ENCODE results near the gene SCN7A. TPM values are rescaled to one million over a fixed set of nuclear protein-coding genes. Genes with fewer than 3 reads are reported as not detected.

The SCN7A gene
- total RNA-seq, 4 donors from 2014 or later, result 66.9 to 129 (median 90.1) TPM

DNA sequence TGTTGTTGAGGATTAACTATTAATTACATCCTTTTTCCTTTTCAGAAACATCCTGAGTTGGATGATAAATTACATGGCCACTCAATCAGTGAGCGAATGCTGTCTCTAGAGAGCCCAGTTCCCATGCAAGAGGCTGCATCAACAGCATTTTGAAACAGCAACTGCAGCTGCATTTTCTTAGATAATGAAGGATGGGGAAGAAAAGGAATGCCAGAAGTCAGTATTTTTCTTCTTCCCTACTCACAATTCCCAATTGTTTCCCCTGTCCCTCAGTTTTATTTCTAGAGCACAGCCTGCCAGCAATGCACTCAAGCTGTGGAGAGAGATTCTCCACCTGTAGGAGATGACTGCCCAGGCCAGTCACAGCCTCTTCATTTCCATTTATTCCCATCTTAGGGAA, 6.9 kb downstream of the SCN7A start:
- Histone ChIP-seq H3K9me3 (no peaks in the 10 kb centered on the region), H3K27ac (replicated peaks in 1 of 4) (peak overlapping the region in 3 of 4 donors; percentile 43 to 73 (median 50)), H3K27me3 (no peaks in the 10 kb centered on the region), H3K36me3 (no peaks in the 10 kb centered on the region), H3K4me1 (peaks cover 0 to 10% (median 2%) of the 10 kb centered on the region in 4 donors), H3K4me3 (no peak overlapping the region)
- DNase-seq (ENCODE audit: extremely low spot score), result no peak
- WGBS, result 63% methylated on average over 1 of the region's 1 CpG
- intact Hi-C loops (cut with DNase I), result no loop called here
- no peak for TF ChIP-seq EP300 (IDR thresholded peaks at IDR 0.05)
- TF ChIP-seq, protein P1, sequence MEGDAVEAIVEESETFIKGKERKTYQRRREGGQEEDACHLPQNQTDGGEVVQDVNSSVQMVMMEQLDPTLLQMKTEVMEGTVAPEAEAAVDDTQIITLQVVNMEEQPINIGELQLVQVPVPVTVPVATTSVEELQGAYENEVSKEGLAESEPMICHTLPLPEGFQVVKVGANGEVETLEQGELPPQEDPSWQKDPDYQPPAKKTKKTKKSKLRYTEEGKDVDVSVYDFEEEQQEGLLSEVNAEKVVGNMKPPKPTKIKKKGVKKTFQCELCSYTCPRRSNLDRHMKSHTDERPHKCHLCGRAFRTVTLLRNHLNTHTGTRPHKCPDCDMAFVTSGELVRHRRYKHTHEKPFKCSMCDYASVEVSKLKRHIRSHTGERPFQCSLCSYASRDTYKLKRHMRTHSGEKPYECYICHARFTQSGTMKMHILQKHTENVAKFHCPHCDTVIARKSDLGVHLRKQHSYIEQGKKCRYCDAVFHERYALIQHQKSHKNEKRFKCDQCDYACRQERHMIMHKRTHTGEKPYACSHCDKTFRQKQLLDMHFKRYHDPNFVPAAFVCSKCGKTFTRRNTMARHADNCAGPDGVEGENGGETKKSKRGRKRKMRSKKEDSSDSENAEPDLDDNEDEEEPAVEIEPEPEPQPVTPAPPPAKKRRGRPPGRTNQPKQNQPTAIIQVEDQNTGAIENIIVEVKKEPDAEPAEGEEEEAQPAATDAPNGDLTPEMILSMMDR (IDR thresholded peaks at IDR 0.05), result no peak
- TF ChIP-seq POLR2AphosphoS5 (IDR thresholded peaks at IDR 0.05), result no peak
- TF ChIP-seq POLR2A (IDR thresholded peaks at IDR 0.05; ENCODE audit: low read depth), result no peak

DNA sequence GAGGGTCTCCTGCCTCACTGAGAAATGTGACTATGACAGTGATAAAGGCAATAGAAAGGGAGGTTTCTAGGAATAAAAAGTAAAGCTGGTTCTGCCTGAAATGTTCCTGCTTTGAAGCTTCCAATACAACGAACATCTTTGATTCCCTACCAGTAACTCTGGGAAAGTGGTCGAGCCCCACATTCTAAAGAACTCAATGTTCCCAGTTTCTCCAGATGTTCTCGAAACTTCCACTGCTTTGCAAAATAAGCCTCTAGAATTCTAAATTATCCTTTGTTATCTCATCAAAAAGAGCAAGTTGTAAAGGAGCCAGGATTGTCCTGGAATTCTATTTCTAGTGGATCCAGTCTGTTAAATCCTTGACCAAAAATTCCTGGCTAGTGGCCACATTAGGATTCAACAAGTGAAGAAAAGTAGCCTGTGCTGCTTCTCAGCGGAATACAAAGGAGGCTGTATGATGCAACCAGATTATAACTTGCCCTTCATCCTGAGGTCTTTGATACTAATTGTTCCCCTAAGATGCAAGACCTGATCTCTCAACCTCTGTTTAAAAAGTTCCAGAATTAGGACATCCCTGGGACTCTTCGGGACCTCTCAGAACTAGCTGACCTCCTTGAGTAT, 8.4 kb downstream of the SCN7A start:
- no peaks in the 10 kb centered on the region for H3K27me3 ChIP-seq
- H3K9me3 ChIP-seq, result no peaks in the 10 kb centered on the region
- 69% methylated on average over 5 of the region's 5 CpGs for WGBS
- H3K4me3 ChIP-seq, result no peak overlapping the region
- no peak for DNase-seq (ENCODE audit: extremely low spot score)
- peaks cover 0 to 10% (median 2%) of the 10 kb centered on the region in 4 donors for H3K4me1 ChIP-seq
- H3K27ac ChIP-seq (replicated peaks in 1 of 4), result peak overlapping the region; percentile 43 to 73 (median 49)
- no peaks in the 10 kb centered on the region for H3K36me3 ChIP-seq
- intact Hi-C loops (cut with DNase I), result no loop called here
- TF ChIP-seq POLR2A (IDR thresholded peaks at IDR 0.05; ENCODE audit: low read depth), result no peak
- TF ChIP-seq POLR2AphosphoS5 (IDR thresholded peaks at IDR 0.05), result peak in 1 of 2 donors; percentile 9

DNA sequence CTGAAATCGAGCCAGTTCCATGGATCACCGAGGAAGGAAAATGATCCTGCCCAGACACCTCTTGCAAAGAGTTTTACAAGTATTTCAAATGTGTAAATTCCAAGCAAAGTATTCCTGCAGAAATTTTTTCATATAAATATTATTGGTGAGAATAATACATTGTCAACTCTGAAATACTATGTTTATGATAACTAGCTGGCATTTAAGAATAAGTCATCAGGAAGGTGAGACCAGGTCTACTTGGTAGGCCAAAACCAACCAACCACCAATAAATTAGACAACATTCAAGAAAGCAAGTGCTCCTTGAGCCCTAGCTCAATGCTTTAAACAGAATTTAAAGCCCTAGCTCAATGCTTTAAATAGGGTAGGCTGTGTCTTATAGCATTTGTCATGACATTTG, 21.7 kb downstream of the SCN7A start:
- TF ChIP-seq POLR2AphosphoS5 (IDR thresholded peaks at IDR 0.05), result no peak
- Histone ChIP-seq H3K4me1 (peaks cover 0 to 5% (median 0%) of the 10 kb centered on the region in 4 donors), H3K27ac (replicated peaks in 1 of 4) (no peak overlapping the region), H3K4me3 (no peak overlapping the region), H3K36me3 (no peaks in the 10 kb centered on the region), H3K9me3 (no peaks in the 10 kb centered on the region), H3K27me3 (no peaks in the 10 kb centered on the region)
- DNase-seq (ENCODE audit: extremely low spot score), result no peak
- intact Hi-C loops (cut with DNase I), result no loop called here
- WGBS, result 55% methylated on average over 2 of the region's 2 CpGs

DNA sequence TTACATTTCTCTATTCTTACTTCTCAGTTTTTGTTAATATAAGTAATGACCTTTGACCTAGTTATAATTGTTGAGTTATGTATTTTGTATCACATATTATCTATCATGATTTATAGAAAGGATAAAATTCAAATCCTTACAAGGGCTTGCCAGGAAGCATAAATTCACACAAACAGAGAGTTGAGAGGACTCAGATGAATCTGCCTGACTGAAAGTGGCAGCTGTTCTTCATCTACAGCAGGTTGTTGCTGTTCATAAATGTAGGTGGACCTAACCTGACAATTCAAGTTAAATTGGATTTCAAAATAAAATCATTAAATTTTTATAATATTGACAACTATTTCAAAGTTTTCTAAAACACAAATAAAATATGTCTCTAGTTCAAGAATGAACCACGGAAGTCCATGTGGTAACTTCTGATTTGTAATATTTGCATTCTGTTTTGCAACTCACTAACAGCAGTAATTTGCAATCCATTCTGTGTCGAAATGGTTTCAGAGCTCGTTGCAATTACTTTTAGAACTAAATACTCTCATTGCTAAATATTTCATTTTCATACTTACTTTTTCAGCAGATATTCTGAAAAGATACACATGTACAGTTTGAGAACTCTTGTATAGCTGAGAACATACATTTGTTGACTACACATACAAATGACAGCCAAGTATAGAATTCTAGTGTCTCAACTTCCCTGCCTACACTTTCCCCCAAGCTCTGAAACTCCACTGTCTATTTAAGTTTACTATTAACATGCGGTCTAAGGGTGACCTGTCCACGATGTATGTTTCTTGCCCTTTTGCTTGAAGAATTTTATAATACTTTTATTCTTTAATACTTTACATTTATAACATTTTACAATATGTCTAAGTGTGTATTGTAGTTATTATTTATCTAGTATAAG, 25.7 kb downstream of the SCN7A start:
- DNase-seq (ENCODE audit: extremely low spot score), result no peak
- peaks cover 0 to 5% (median 0%) of the 10 kb centered on the region in 4 donors for H3K4me1 ChIP-seq
- H3K4me3 ChIP-seq, result no peak overlapping the region
- intact Hi-C loops (cut with DNase I), result no loop called here
- H3K9me3 ChIP-seq, result no peaks in the 10 kb centered on the region
- TF ChIP-seq EP300 (IDR thresholded peaks at IDR 0.05), result no peak
- TF ChIP-seq POLR2AphosphoS5 (IDR thresholded peaks at IDR 0.05), result no peak
- TF ChIP-seq, protein P1 (IDR thresholded peaks at IDR 0.05), result no peak
- no peak for TF ChIP-seq POLR2A (IDR thresholded peaks at IDR 0.05; ENCODE audit: low read depth)
- H3K27ac ChIP-seq (replicated peaks in 1 of 4), result no peak overlapping the region
- H3K27me3 ChIP-seq, result no peaks in the 10 kb centered on the region
- H3K36me3 ChIP-seq, result peaks cover 0 to 11% (median 3%) of the 10 kb centered on the region in 4 donors
- WGBS, result 72% methylated on average over 5 of the region's 5 CpGs

DNA sequence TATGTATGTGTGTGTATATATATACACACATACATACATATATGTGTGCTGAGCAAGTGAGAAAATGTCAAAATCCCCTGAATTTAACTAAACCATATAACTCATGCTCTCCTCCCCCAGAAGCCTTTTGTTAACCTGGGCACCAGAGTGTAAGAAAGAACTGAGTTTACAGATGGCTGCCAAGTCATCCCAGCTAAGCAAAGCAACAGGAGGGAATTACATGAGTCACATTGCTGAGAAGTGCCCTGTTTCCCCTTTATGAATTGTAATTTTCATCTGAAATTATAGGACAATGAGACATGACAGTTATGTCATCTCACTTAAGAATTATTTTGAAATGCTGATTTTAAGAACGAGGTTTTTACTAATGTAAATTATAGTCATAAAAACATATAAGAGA, 29.9 kb downstream of the SCN7A start:
- H3K4me1 ChIP-seq, result no peaks in the 10 kb centered on the region
- TF ChIP-seq EP300 (IDR thresholded peaks at IDR 0.05) (no peak), POLR2AphosphoS5 (IDR thresholded peaks at IDR 0.05) (no peak), POLR2A (IDR thresholded peaks at IDR 0.05; ENCODE audit: low read depth) (no peak)
- TF ChIP-seq, protein P1 (IDR thresholded peaks at IDR 0.05), result no peak
- H3K36me3 ChIP-seq, result peaks cover 0 to 11% (median 7%) of the 10 kb centered on the region in 4 donors
- 83% methylated on average over 1 of the region's 1 CpG for WGBS
- H3K27ac ChIP-seq (replicated peaks in 1 of 4), result no peak overlapping the region
- intact Hi-C loops (cut with DNase I), result no loop called here
- DNase-seq (ENCODE audit: extremely low spot score), result no peak
- H3K27me3 ChIP-seq, result no peaks in the 10 kb centered on the region
- no peak overlapping the region for H3K4me3 ChIP-seq
- H3K9me3 ChIP-seq, result no peaks in the 10 kb centered on the region
